DMS53 treated with DMSO at 0.1 percent for 48 hours (cell line): ENCODE results near the gene SNX27.
A peak's percentile ranks its signal among the peaks of the same experiment; 100 is the strongest.
"Not testable (repeated sequence)": the region's sequence is repeated elsewhere in the genome, so short reads cannot be mapped to it uniquely, and the experiment has no call there.

Experiments
- DNase-seq: peaks from one replicate; lab custom pipeline; 2025; ENCODE audit not compliant: unreplicated experiment; lab: John Stamatoyannopoulos, UW

Gene SNX27

GRCh38 chr1:151720125-151720524, 108.3 kb downstream of the SNX27 start:
- DNase-seq = no peak

- no peak for DNase-seq
These were observed 108.7 kb downstream of the SNX27 start for GRCh38 chr1:151720554-151720953.

GRCh38 chr1:151720974-151721787, 109.3 kb downstream of the SNX27 start, which contains the start of gene RIIAD1:
Gene RIIAD1, plus strand, starts transcription at chr1:151721522. Its CDS starts 15 bp downstream, at chr1:151721537.
- DNase-seq = no peak

GRCh38 chr1:151721788-151722510, 110.1 kb downstream of the SNX27 start:
- no peak for DNase-seq

DNA sequence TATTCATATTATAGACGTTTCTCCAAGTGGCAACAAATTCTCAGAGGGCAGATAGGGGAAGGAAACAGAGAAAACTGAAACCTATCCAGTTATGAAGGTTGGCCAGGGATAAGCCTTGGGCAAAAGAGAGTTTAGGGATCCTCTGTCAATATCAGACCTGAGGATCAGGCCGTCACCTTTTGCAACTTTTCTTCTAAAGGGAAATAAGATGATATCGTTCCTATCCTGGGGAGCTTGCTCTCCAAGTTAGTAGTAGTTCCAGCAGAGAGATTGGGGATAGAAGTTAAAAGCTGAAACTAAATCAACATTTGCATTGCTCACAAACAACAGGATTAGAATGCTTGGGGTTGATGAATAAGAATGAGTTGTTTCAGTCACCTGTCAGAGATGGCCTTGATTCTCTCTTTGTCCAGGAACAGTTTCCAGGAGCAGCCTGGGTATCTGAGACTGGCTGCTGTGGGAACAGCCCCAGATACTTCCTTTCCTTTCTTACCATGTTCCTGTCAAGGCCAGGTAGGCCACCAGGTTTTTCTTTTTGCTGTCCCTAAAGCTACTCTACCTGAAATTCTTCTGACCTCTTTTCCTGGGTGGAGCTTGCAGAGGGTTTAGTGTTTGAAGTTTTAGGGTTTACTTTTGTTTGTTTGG, 112.0 kb downstream of the SNX27 start:
- no peak for DNase-seq

GRCh38 chr1:151728151-151729054, 116.6 kb downstream of the SNX27 start:
- no peak for DNase-seq

- no peak for DNase-seq
These were observed 117.5 kb downstream of the SNX27 start for GRCh38 chr1:151729157-151729965.

DNA sequence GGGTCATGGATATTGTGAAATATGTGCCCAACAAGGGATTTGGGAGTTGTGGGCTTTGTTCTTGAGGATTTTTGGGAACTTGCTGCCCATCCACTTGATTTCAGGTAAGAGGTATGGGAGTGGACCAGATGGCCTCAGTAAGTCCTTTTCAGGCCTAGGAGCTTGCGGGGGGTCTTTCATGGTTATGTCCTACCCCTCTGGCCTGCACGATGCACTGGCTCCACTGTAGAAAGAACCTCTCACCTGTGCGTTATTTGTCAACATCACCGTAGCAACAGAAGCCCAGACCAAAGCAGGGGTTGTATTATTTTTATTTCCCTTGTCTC, 118.1 kb downstream of the SNX27 start:
- no peak for DNase-seq

GRCh38 chr1:151733126-151733525, 121.3 kb downstream of the SNX27 start:
- peak; percentile 34 for DNase-seq

DNA sequence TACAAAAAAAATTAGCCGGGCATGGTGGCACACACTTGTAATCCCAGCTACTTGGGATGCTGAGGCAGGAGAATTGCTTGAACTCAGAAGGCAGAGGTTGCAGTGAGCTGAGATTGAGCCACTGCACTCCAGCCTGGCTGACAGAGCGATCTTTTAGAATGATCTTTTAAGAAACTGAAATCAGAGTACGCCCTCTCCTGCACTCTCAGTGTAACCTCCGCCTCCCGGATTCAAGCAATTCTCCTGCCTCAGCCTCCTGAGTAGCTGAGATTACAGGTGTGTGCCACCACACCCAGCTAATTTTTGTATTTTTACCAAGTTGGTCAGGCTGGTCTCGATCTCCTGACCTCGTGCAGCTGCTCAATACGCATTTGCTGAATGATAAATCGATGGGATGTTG, 122.1 kb downstream of the SNX27 start:
- not testable (repeated sequence) for DNase-seq

GRCh38 chr1:151737026-151737425, 125.2 kb downstream of the SNX27 start:
- no peak for DNase-seq

GRCh38 chr1:151737479-151737878, 125.6 kb downstream of the SNX27 start:
- no peak for DNase-seq

DNA sequence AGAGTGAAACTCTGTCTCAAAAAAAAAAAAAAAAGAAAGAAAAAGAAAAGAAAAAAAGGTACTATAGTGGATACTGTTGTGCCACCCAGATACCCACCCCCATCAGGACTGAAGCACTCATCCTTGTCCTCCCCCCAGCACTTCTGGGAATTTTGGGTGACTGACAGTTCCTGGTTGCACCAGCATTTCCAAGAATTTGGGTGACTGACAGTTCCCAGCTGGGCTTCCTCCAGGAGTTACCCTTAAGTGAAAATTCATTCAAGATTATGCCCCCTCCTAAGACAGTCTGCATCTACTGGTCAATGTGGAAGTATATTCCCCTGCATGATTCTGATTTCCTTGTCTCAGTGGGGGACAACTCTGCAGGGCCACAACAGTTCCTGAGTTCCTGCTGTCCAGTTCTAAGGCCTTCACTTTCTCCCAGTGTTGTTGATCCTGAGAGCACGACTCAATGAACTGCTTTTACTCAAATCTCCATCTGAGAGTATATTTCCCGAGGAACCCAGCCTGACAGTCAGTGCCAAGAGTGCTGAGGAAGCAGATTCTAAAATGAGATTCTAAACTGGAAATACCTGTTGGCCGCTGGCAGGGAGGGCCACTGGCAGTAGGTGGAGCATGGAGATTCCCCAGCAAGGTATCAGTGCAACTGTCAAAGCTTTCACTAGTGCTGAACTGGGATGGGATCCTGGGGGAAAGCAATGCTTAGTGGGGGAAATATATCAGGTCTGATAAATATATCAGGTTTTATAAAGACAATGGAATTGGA, 127.9 kb downstream of the SNX27 start:
- DNase-seq = peak; percentile 64

DNA sequence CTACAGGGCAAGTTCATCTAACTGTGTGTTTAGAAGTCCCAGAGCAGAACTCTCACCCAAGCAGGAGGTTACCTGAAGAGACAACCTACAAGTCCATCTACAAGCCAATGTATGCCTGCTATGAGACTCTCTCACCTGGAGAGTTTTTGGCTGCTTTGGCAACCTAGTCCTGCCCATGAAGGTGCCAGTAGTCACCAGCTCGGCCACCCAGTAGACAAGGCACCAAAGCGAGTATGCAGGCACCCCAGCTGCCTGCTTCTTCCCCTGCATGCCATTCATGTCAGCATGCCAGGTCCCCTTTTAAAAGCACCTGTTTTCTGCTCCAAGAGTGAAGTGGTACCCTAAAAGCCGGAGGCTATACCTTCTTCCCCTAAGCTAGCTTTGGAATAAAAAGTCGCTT, 129.7 kb downstream of the SNX27 start:
- no peak for DNase-seq
